GM19239 (cell line): ENCODE results near the gene TOMM40.
A peak's percentile ranks its signal among the peaks of the same experiment; 100 is the strongest.
"Not testable (repeated sequence)": the region's sequence is repeated elsewhere in the genome, so short reads cannot be mapped to it uniquely, and the experiment has no call there.

Source experiments
- DNase-seq: peaks from one replicate; pipeline ENCODE4 v3.0.0; 2011; ENCODE audit warnings: low spot score; ENCODE audit not compliant: insufficient read length
- FAIRE-seq: peaks from 2 replicates; lab custom pipeline; 2011; peaks lifted over from hg19 to GRCh38; lab: Jason Lieb, UNC

TOMM40 gene

GRCh38 chr19:44924243-44924725 is 33.2 kb downstream of the TOMM40 start:
- DNase-seq (no peak), FAIRE-seq (no peak)

- no peak for FAIRE-seq
Measured at GRCh38 chr19:44925114-44925891, 34.2 kb downstream of the TOMM40 start.

GRCh38 chr19:44926245-44927077 is 35.4 kb downstream of the TOMM40 start:
- not testable (repeated sequence) for DNase-seq, FAIRE-seq

More at GRCh38 chr19:44925114-44925891, 34.2 kb downstream of the TOMM40 start:
- no peak for DNase-seq

GRCh38 chr19:44927746-44928145 is 36.7 kb downstream of the TOMM40 start:
- no peak for DNase-seq
- FAIRE-seq: no peak

GRCh38 chr19:44930088-44930487 is 39.0 kb downstream of the TOMM40 start:
- FAIRE-seq (no peak), DNase-seq (no peak)

- DNase-seq (no peak), FAIRE-seq (no peak)
Measured at GRCh38 chr19:44931541-44931940, 40.5 kb downstream of the TOMM40 start.

- FAIRE-seq: no peak
Measured at GRCh38 chr19:44939668-44940067, 48.6 kb downstream of the TOMM40 start.

GRCh38 chr19:44942067-44942571 is 51.1 kb downstream of the TOMM40 start, which contains the start of gene APOC4:
APOC4 (plus strand) TSS chr19:44942237; CDS start chr19:44942278, 41 bp downstream.
- FAIRE-seq: no peak

More at GRCh38 chr19:44939668-44940067, 48.6 kb downstream of the TOMM40 start:
- no peak for DNase-seq

GRCh38 chr19:44943801-44944249 is 52.8 kb downstream of the TOMM40 start:
- DNase-seq (peak; percentile 67), FAIRE-seq (peak; percentile 79)

More at GRCh38 chr19:44942067-44942571, 51.1 kb downstream of the TOMM40 start, which contains the start of gene APOC4:
- DNase-seq: no peak

GRCh38 chr19:44947041-44947581 is 56.1 kb downstream of the TOMM40 start:
- no peak for FAIRE-seq
- DNase-seq: no peak

GRCh38 chr19:44948237-44948636 is 57.2 kb downstream of the TOMM40 start:
- DNase-seq: no peak

GRCh38 chr19:44948763-44949374 is 57.8 kb downstream of the TOMM40 start:
- DNase-seq (no peak), FAIRE-seq (no peak)

More at GRCh38 chr19:44948237-44948636, 57.2 kb downstream of the TOMM40 start:
- no peak for FAIRE-seq

- DNase-seq (no peak), FAIRE-seq (no peak)
Measured at GRCh38 chr19:44949550-44949949, 58.5 kb downstream of the TOMM40 start.

GRCh38 chr19:44951179-44952159 is 60.4 kb downstream of the TOMM40 start:
- DNase-seq (peak; percentile 59), FAIRE-seq (peak; percentile 76)
